ENCODE results near the gene FAM184A. TPM values are rescaled to one million over a fixed set of nuclear protein-coding genes. Genes with fewer than 3 reads are reported as not detected.
A peak's percentile ranks its signal among the peaks of the same experiment; 100 is the strongest.

FAM184A gene
- total and polyA plus RNA-seq, 9 of the 15 experiments (the other 6 are each of a cell fraction or from before 2014, with no cell fraction given): 6.4 to 18.7 (median 13.1) TPM

DNA sequence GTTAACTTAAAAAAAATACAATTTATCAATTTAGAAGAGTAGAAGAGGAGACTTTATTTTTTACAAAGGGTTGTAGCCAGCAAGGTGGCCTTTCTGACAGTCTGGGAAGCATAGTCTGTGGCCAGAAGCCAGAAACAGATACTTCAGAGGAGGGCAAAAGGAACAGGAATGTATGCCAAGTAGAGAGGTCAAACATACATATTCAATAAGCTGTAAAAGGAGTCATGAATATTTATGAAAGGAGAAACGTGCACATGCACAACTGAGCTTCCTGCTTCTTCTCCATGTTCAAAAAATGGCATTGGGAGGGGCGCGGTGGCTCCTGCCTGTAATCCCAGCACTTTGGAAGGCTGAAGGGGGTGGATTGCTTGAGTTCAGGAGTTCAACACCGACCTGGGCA, 43.9 kb upstream of the FAM184A start:
- Histone ChIP-seq H3K9ac (ENCODE audit: insufficient read depth in 1 of 2, low read depth in 2 of 2, low read length in 2 of 2) (no peak overlapping the region), H3K9me1 (ENCODE audit: control insufficient read depth, insufficient read depth, low read length) (no peaks in the 10 kb centered on the region), H3K27me3 (ENCODE audit: control insufficient read depth in 2 of 2, insufficient read depth in 2 of 2, low read length in 2 of 2) (no peaks in the 10 kb centered on the region), H3K4me1 (replicated peaks in 1 of 2; ENCODE audit: control insufficient read depth in 2 of 2, insufficient read depth in 2 of 2, low read length in 2 of 2) (no peaks in the 10 kb centered on the region; a peak in 2 of 5 replicates), H2AFZ (ENCODE audit: low read depth, low read length) (peak overlapping the region; percentile 29), H3K9me3 (replicated peaks; ENCODE audit: control insufficient read depth, insufficient read depth, low read depth, low read length) (no peaks in the 10 kb centered on the region), H3K27ac (ENCODE audit: extremely low read depth, low read depth, low read length) (no peak overlapping the region), H3K36me3 (ENCODE audit: control insufficient read depth, insufficient read depth, low read length) (no peaks in the 10 kb centered on the region), H3K4me3 (no peak overlapping the region), H3K79me2 (ENCODE audit: control insufficient read depth, insufficient read depth, low read length) (no peaks in the 10 kb centered on the region), H3K4me2 (ENCODE audit: insufficient read depth, low read length) (no peak overlapping the region), H4K20me1 (replicated peaks; ENCODE audit: control insufficient read depth, insufficient read depth, low read length) (no peaks in the 10 kb centered on the region)
- in situ Hi-C loops (cut with MboI): no loop called here
- POLR2A ChIA-PET: interaction anchor here (0.9 kb wide), 1 partner anchor 9 kb away, joined by 4 read pairs; no protein-coding TSS in a partner anchor
- FAIRE-seq: no peak
- ATAC-seq: no peak
- BruUV-seq (replicated peaks): no TSS peak
- no peak for TF ChIP-seq MCM5 (IDR thresholded peaks at IDR 0.05; ENCODE audit: low read depth)
- CTCF ChIA-PET (ENCODE audit: low intra/inter-chr PET ratio): no interaction called here
- DNase-seq (ENCODE audit: extremely low read depth in 1 of 4, low spot score in 3 of 4): no peak
- intact Hi-C loops (cut with micrococcal nuclease): no loop called here
- WGBS (ENCODE audit: insufficient coverage, low coverage, missing lambda C conversion rate): 56% methylated on average over 4 of the region's 4 CpGs

DNA sequence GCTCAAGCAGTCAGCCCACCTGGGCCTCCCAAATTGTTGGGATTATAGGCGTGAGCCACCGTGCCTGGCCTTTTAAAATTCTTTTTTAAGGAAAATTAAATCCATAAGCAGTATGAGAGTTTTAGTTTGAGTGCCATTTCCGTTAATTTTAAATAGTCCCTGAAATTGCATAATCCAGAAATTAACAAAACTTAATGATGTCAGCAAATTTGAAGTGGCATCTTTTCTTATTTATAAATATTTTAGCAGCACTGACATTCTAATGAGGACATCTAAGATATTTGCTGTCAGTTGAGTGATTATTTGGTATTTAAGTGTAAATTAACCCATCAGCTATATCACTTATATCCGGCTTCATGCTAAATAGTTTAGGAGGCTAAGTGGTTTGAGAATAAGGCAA, 42.9 kb upstream of the FAM184A start:
- FAIRE-seq: no peak

More for the DNA sequence above, 42.9 kb upstream of the FAM184A start:
- Histone ChIP-seq H3K79me2 (ENCODE audit: control insufficient read depth, insufficient read depth, low read length) (no peaks in the 10 kb centered on the region), H3K9me3 (replicated peaks; ENCODE audit: control insufficient read depth, insufficient read depth, low read depth, low read length) (no peaks in the 10 kb centered on the region), H3K4me2 (ENCODE audit: insufficient read depth, low read length) (no peak overlapping the region), H3K4me1 (replicated peaks in 1 of 2; ENCODE audit: control insufficient read depth in 2 of 2, insufficient read depth in 2 of 2, low read length in 2 of 2) (no peaks in the 10 kb centered on the region), H3K27me3 (ENCODE audit: control insufficient read depth in 2 of 2, insufficient read depth in 2 of 2, low read length in 2 of 2) (no peaks in the 10 kb centered on the region), H3K4me3 (no peak overlapping the region), H3K9ac (ENCODE audit: insufficient read depth in 1 of 2, low read depth in 2 of 2, low read length in 2 of 2) (no peak overlapping the region), H4K20me1 (replicated peaks; ENCODE audit: control insufficient read depth, insufficient read depth, low read length) (no peaks in the 10 kb centered on the region), H3K36me3 (ENCODE audit: control insufficient read depth, insufficient read depth, low read length) (no peaks in the 10 kb centered on the region), H3K27ac (ENCODE audit: extremely low read depth, low read depth, low read length) (no peak overlapping the region), H3K9me1 (ENCODE audit: control insufficient read depth, insufficient read depth, low read length) (no peaks in the 10 kb centered on the region), H2AFZ (ENCODE audit: low read depth, low read length) (no peak overlapping the region)
- POLR2A ChIA-PET: no interaction called here
- DNase-seq (ENCODE audit: extremely low read depth in 1 of 4, low spot score in 3 of 4): no peak
- in situ Hi-C loops (cut with MboI) (no loop called here), intact Hi-C loops (cut with micrococcal nuclease) (no loop called here)
- CTCF ChIA-PET (ENCODE audit: low intra/inter-chr PET ratio): no interaction called here
- WGBS (ENCODE audit: insufficient coverage, low coverage, missing lambda C conversion rate): 82% methylated on average over 4 of the region's 4 CpGs
- TF ChIP-seq SREBF2 (CRISPR knock-in tag; IDR thresholded peaks at IDR 0.05) (no peak), ARHGAP35 (IDR thresholded peaks at IDR 0.05; ENCODE audit: partially characterized antibody) (no peak), PHB (CRISPR knock-in tag; IDR thresholded peaks at IDR 0.05) (no peak), C11orf30 (IDR thresholded peaks at IDR 0.05; ENCODE audit: low read depth) (peak; percentile 73; the same call in 1 of the 2 replicates), ZNF695 (CRISPR knock-in tag; IDR thresholded peaks at IDR 0.05) (no peak), MEIS2 (IDR thresholded peaks at IDR 0.05; ENCODE audit: partially characterized antibody) (no peak), ZNF316 (IDR thresholded peaks at IDR 0.05) (peak; percentile 87), MCM7 (IDR thresholded peaks at IDR 0.05) (no peak), MAFK (IDR thresholded peaks at IDR 0.05; ENCODE audit: low read length) (peak; percentile 24; the same call in 1 of the 2 replicates), TARDBP (IDR thresholded peaks at IDR 0.05) (no peak), MAFG (tag; conservative IDR thresholded peaks at IDR 0.05) (0 out of 2 replicates have a peak, but pooled peaks have one; percentile 35), FOS (IDR thresholded peaks at IDR 0.05; ENCODE audit: extremely low read depth, insufficient read length) (no peak), MAFF (IDR thresholded peaks at IDR 0.05; ENCODE audit: low read length) (peak; percentile 57; the same call in 1 of the 2 replicates), HES1 (IDR thresholded peaks at IDR 0.05; ENCODE audit: low read depth) (no peak)
- BruUV-seq (replicated peaks): no TSS peak
- ATAC-seq: no peak

All from K562 (cell line).